ACC112 (cell line): ENCODE results near the gene STIM2.

Experiments used
- H2AFZ ChIP-seq: fragments of 200-600 bp; sonication (generic); one replicate; pipeline ENCODE4 v1.6.0; 2017; ENCODE audit warnings: antibody characterized with exemption, low read length; ENCODE audit not compliant: unreplicated experiment
- H3K27ac ChIP-seq: fragments of 200-600 bp; sonication (generic); 2 replicates; pipeline ENCODE4 v1.5.1; 2014; ENCODE audit warnings: low read depth, mild to moderate bottlenecking, antibody characterized with exemption, low read length, moderate library complexity
- H3K27me3 ChIP-seq: fragments of 200-600 bp; sonication (generic); 2 replicates; pipeline ENCODE4 v1.6.1; 2014; ENCODE audit warnings: mild to moderate bottlenecking, antibody characterized with exemption, low read length, moderate library complexity, mixed read lengths; ENCODE audit not compliant: insufficient read depth
- H3K36me3 ChIP-seq: fragments of 200-600 bp; sonication (generic); 2 replicates; pipeline ENCODE4 v1.6.1; 2016; ENCODE audit warnings: mild to moderate bottlenecking, antibody characterized with exemption, low read length, moderate library complexity, mixed read lengths; ENCODE audit not compliant: insufficient read depth
- H3K4me1 ChIP-seq: fragments of 200-600 bp; sonication (generic); one replicate; pipeline ENCODE4 v1.6.1; 2016; ENCODE audit warnings: low read length, mixed read lengths; ENCODE audit not compliant: insufficient read depth, unreplicated experiment, control insufficient read depth
- H3K4me3 ChIP-seq: fragments of 200-600 bp; sonication (generic); 2 replicates; pipeline ENCODE4 v1.5.1; 2014; ENCODE audit warnings: mild to moderate bottlenecking, low read depth, low read length
- H3K79me2 ChIP-seq: fragments of 200-600 bp; sonication (generic); one replicate; pipeline ENCODE4 v1.6.0; 2016; ENCODE audit warnings: low read length; ENCODE audit not compliant: control insufficient read depth, unreplicated experiment, insufficient read depth

The STIM2 gene

DNA sequence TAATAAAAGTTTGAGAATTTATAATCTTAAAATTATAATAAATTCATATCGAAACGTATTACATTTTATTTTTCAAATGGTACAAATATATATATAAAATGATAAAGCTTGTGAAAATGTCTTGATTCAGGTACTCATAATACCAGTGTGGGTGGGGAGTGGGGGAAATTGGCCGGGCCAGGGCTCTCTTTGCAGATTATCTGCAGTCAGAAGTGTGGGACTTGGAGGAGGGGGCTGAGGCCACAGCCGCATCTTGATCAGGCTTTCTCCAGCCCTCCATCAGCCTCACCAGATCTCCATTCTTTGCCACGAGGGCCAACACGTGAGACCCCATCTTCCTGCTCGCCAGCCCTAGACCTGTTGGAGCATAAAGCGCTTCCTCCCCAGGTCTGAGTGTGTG is 86.7 kb downstream of the STIM2 start:
- Histone ChIP-seq H3K4me3 (no peak overlapping the region), H3K79me2 (no peaks in the 10 kb centered on the region), H3K27me3 (no peaks in the 10 kb centered on the region), H3K27ac (no peak overlapping the region), H3K36me3 (no peaks in the 10 kb centered on the region; the same call in 1 of the 2 replicates), H3K4me1 (no peaks in the 10 kb centered on the region), H2AFZ (no peak overlapping the region)

DNA sequence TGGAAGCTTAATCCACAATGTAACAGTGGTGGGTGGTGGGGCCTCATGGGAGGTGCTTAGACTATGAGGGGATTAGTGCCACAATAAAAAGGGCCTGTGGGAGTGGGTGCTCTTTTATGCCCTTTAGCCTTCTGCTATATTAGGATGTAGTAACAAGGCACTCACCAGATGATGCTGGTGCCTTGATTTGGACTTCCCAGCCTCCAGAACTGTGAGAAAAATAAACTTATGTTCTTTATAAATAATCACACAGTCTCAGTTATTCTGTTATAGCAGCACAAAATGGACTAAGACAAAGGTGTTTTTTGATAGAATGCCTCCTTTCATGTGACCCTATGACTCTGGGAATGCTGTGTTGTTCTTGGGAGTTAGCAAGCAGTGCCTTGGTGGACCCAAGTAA is 89.8 kb downstream of the STIM2 start:
- no peaks in the 10 kb centered on the region for H3K79me2 ChIP-seq
- no peaks in the 10 kb centered on the region; the same call in 1 of the 2 replicates for H3K36me3 ChIP-seq

DNA sequence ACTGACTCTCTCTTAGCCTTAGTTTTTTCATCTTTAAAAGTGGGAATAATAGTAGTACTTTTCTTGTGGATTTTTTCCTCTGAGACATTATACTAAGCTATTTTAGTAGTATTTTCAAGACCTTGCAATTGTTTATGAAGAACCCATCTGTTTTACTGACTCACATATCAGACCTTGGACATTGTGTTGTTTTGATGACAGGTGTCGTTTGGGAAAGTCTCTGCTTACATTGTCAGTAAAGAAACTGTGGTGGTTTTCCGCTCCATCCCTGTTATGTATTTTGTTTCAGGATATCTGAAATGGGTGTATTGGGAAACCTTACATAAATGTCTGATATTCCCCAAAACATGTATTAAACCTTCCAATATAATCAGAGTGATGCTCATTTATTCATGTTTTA is 92.2 kb downstream of the STIM2 start:
- Histone ChIP-seq H2AFZ (no peak overlapping the region), H3K27me3 (no peaks in the 10 kb centered on the region), H3K4me3 (no peak overlapping the region), H3K79me2 (no peaks in the 10 kb centered on the region), H3K4me1 (peaks cover 6% of the 10 kb centered on the region), H3K36me3 (no peaks in the 10 kb centered on the region; the same call in 1 of the 2 replicates), H3K27ac (no peak overlapping the region)

More for the DNA sequence above, 89.8 kb downstream of the STIM2 start:
- Histone ChIP-seq H2AFZ (no peak overlapping the region), H3K4me3 (no peak overlapping the region), H3K4me1 (peaks cover 6% of the 10 kb centered on the region), H3K27ac (no peak overlapping the region), H3K27me3 (no peaks in the 10 kb centered on the region)

GRCh38 chr4:26953366-26953765 is 92.7 kb downstream of the STIM2 start:
- Histone ChIP-seq H3K79me2 (no peaks in the 10 kb centered on the region), H3K27me3 (no peaks in the 10 kb centered on the region), H2AFZ (no peak overlapping the region), H3K4me1 (peaks cover 6% of the 10 kb centered on the region), H3K4me3 (no peak overlapping the region), H3K36me3 (no peaks in the 10 kb centered on the region; the same call in 1 of the 2 replicates), H3K27ac (no peak overlapping the region)

GRCh38 chr4:26953770-26954423 is 93.3 kb downstream of the STIM2 start:
- Histone ChIP-seq H3K27me3 (no peaks in the 10 kb centered on the region), H3K4me1 (peaks cover 6% of the 10 kb centered on the region), H3K4me3 (no peak overlapping the region), H3K36me3 (no peaks in the 10 kb centered on the region; the same call in 1 of the 2 replicates), H3K27ac (no peak overlapping the region), H3K79me2 (no peaks in the 10 kb centered on the region), H2AFZ (no peak overlapping the region)

DNA sequence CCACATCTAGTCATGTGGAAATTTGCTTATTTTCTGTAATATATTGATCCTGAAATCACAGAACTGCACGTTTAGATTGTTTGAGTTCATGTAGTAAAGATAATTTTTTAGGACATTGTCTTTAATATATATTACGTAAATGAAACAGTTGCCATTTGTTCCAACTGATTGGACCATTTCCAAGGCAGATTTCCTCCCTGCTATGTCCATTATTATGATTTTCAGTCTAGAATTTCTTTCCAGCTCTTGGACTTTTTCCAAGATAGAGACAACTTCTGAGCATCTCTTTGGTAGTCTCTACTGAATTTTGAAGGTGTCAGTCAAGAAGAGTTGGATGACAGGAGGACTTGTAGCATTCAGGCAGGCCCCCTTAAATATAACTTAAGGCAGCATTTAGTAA is 94.6 kb downstream of the STIM2 start:
- Histone ChIP-seq H2AFZ (no peak overlapping the region), H3K4me1 (peaks cover 6% of the 10 kb centered on the region), H3K36me3 (no peaks in the 10 kb centered on the region; the same call in 1 of the 2 replicates), H3K79me2 (no peaks in the 10 kb centered on the region), H3K27ac (no peak overlapping the region), H3K27me3 (no peaks in the 10 kb centered on the region), H3K4me3 (no peak overlapping the region)

DNA sequence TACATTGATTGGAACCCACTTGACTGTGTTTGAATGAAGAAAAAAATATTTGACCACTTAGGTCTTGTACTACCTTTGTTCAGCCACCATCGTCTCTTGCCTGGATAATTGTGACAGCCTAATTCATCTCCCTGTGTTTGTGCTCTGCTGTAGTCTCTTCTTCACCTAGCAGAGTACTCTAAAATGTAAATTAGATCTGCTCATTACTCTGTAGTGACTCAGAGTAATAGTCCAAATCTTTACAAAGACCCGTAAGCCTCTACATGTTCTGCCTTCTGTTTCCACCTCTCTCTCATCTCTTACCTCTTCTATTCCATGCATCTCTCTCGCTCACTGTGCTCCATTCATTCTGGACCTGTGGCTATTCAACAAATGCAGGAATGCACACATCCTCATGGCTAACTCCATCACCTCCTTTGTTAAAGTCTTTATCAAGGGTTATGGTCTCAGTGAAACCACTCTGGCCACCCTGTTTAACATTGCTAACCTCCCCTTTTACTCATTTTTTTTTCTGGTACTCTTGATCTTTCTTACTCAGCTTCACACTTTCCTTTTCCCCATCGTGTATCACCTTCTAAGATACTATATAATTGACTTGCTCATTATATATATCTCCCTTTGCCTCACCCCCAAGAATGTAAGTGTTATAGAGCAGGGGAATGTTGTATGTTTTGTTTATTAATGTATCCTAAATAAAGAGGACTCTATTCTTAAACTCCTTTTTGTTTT is 98.4 kb downstream of the STIM2 start:
- no peaks in the 10 kb centered on the region for H3K79me2 ChIP-seq
- no peak overlapping the region for H2AFZ ChIP-seq
- no peaks in the 10 kb centered on the region for H3K27me3 ChIP-seq
- no peak overlapping the region for H3K27ac ChIP-seq
- no peaks in the 10 kb centered on the region for H3K36me3 ChIP-seq
- H3K4me1 ChIP-seq = peaks cover 1% of the 10 kb centered on the region
- H3K4me3 ChIP-seq = no peak overlapping the region

- Histone ChIP-seq H3K4me1 (peaks cover 7% of the 10 kb centered on the region), H3K36me3 (no peaks in the 10 kb centered on the region), H2AFZ (no peak overlapping the region), H3K79me2 (no peaks in the 10 kb centered on the region), H3K27ac (no peak overlapping the region), H3K27me3 (no peaks in the 10 kb centered on the region), H3K4me3 (no peak overlapping the region)
These were observed 99.0 kb downstream of the STIM2 start for GRCh38 chr4:26959654-26960047.

DNA sequence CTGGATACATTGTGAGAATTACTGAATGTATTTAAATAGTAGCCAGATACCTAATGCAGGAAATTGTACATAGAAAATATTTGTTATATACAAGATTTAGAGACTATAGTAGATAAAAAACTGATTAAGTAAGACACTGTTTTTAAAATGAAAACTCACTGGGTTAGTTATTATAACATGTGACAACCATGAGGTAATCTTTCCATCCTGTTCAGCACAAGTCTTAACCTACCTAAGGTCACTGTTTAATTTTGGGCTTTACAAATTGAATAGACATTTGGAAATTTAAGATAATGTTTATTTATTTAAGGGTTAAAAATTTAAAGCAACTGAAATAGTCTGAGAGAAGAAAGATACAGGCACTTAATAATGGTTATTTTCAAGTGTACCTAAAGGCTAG is 102.1 kb downstream of the STIM2 start:
- Histone ChIP-seq H3K27ac (no peak overlapping the region), H3K4me3 (no peak overlapping the region), H3K79me2 (no peaks in the 10 kb centered on the region), H2AFZ (no peak overlapping the region), H3K4me1 (peaks cover 11% of the 10 kb centered on the region), H3K36me3 (no peaks in the 10 kb centered on the region), H3K27me3 (no peaks in the 10 kb centered on the region)

- no peaks in the 10 kb centered on the region for H3K27me3 ChIP-seq
- H2AFZ ChIP-seq = no peak overlapping the region
- H3K4me3 ChIP-seq = no peak overlapping the region
- no peaks in the 10 kb centered on the region for H3K36me3 ChIP-seq
- H3K79me2 ChIP-seq = no peaks in the 10 kb centered on the region
- H3K27ac ChIP-seq = no peak overlapping the region
- peaks cover 11% of the 10 kb centered on the region for H3K4me1 ChIP-seq
These were observed 103.9 kb downstream of the STIM2 start for GRCh38 chr4:26964512-26964911.

DNA sequence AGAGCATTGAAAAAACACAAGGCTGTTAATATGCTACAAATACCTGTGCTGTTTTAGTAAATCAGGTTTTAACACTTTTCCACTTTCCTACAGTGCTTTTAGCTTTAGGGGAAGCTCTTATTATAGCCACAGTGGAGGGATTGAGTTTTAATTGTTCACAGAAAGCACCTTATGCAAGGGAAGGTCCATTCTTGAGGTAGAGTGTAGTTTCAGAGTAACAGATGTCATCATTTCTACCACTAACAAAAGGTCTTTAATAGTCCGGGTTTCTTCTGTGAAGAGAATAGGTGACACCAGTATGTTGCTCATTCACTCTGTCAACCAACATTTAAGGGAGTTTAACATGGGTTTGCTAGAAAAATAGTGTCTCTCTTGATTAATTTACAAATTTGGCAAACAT is 104.4 kb downstream of the STIM2 start:
- Histone ChIP-seq H3K27me3 (no peaks in the 10 kb centered on the region), H2AFZ (no peak overlapping the region), H3K79me2 (no peaks in the 10 kb centered on the region), H3K4me1 (peaks cover 11% of the 10 kb centered on the region), H3K27ac (no peak overlapping the region), H3K4me3 (no peak overlapping the region), H3K36me3 (no peaks in the 10 kb centered on the region)
